Endothelial cell of umbilical vein (primary cell): Measurements from ENCODE around the gene BCL6B. TPM values are rescaled to one million over a fixed set of nuclear protein-coding genes. Genes with fewer than 3 reads are reported as not detected.
"Not testable (repeated sequence)": the region's sequence is repeated elsewhere in the genome, so short reads cannot be mapped to it uniquely, and the experiment has no call there.

Experiments used
- BruUV-seq: library from RNA; stranded (reverse); fragments of 400-500 nt; replicated peaks from 2 replicates; lab custom pipeline; 2021; lab: Mats Ljungman, UMichigan
- CTCF ChIA-PET: fragments of 300-600, 350-600 bp; sonication (Branson Sonifier 250); formaldehyde crosslinking; loops from one replicate; lab custom pipeline; 2021; ENCODE audit warnings: antibody characterized with exemption, inconsistent platforms; lab: Charles Lee
- POLR2A ChIA-PET: fragments of 300-600, 350-600 bp; sonication (Branson Sonifier 250); formaldehyde crosslinking; loops from one replicate; lab custom pipeline; 2021; ENCODE audit warnings: antibody characterized with exemption, inconsistent platforms; lab: Charles Lee
- DNase-seq: peaks from one replicate; pipeline ENCODE4 v3.0.0-alpha.2; 2011; ENCODE audit warnings: low read depth, low spot score
- FAIRE-seq: peaks from 2 replicates; lab custom pipeline; 2011; peaks lifted over from hg19 to GRCh38; lab: Jason Lieb, UNC
- H2AFZ ChIP-seq: 2 replicates; pipeline ENCODE4 v1.6.0; 2012; ENCODE audit warnings: low read depth, low read length, control low read depth, inconsistent platforms
- H3K27ac ChIP-seq: 2 replicates; pipeline ENCODE4 v1.5.1; 2011; ENCODE audit warnings: low read depth, mild to moderate bottlenecking, control low read depth, low read length, moderate library complexity; ENCODE audit not compliant: insufficient read depth
- H3K27me3 ChIP-seq, 2 experiments: 2 replicates each; pipeline versions ENCODE4 v1.6.0 to v1.6.1; 2011; ENCODE audit warnings: low read length in 2 of 2, mixed read lengths in 1 of 2; ENCODE audit not compliant: control insufficient read depth in 2 of 2, insufficient read depth in 2 of 2
- H3K36me3 ChIP-seq, 2 experiments: 2 replicates in 1 of 2; 3 replicates in 1 of 2; pipeline ENCODE4 v1.5.1; 2011; ENCODE audit warnings: low read length in 2 of 2, mild to moderate bottlenecking in 1 of 2, moderate library complexity in 1 of 2; ENCODE audit not compliant: control insufficient read depth in 2 of 2, insufficient read depth in 2 of 2; ENCODE audit errors: extremely low read depth in 1 of 2
- H3K4me1 ChIP-seq: 3 replicates; pipeline ENCODE4 v1.5.1; 2011; ENCODE audit warnings: mild to moderate bottlenecking, low read length; ENCODE audit not compliant: control insufficient read depth, insufficient read depth; ENCODE audit errors: extremely low read depth
- H3K4me2 ChIP-seq: 2 replicates; pipeline ENCODE4 v1.6.1; 2011; ENCODE audit warnings: low read length, control low read depth, mixed read lengths; ENCODE audit not compliant: insufficient read depth
- H3K4me3 ChIP-seq, 3 experiments: fragments of 200-600 bp in 1 of 3; sonication (generic), shearing (Covaris generic) in 1 of 3; replicated peaks in 1 of 3; 2 replicates each; pipeline ENCODE4 v1.5.1; 2011 to 2016; ENCODE audit warnings: control low read depth in 3 of 3, low read length in 3 of 3, mild to moderate bottlenecking in 2 of 3, inconsistent platforms in 1 of 3, low read depth in 1 of 3, moderate library complexity in 1 of 3; ENCODE audit not compliant: insufficient read depth in 1 of 3
- H3K79me2 ChIP-seq: 2 replicates; pipeline ENCODE4 v1.6.0; 2012; ENCODE audit warnings: low read length, inconsistent platforms; ENCODE audit not compliant: control insufficient read depth, insufficient read depth
- H3K9ac ChIP-seq: replicated peaks from 2 replicates; pipeline ENCODE3; 2011; ENCODE audit warnings: low read length, control low read depth; ENCODE audit not compliant: insufficient read depth; ENCODE audit errors: extremely low read depth
- H3K9me1 ChIP-seq: replicated peaks from 3 replicates; pipeline ENCODE4 v1.6.0; 2011; ENCODE audit warnings: mild to moderate bottlenecking, low read length; ENCODE audit not compliant: control insufficient read depth, insufficient read depth; ENCODE audit errors: extremely low read depth
- H3K9me3 ChIP-seq: replicated peaks from 2 replicates; pipeline ENCODE4 v1.5.1; 2012; ENCODE audit warnings: low read length, inconsistent platforms; ENCODE audit not compliant: control insufficient read depth, insufficient read depth
- H4K20me1 ChIP-seq: replicated peaks from 2 replicates; pipeline ENCODE3; 2011; ENCODE audit warnings: mild to moderate bottlenecking, low read length; ENCODE audit not compliant: control insufficient read depth, insufficient read depth; ENCODE audit errors: extremely low read depth
- FOS ChIP-seq: IDR thresholded peaks from 2 replicates; pipeline ENCODE4 v1.6.1; 2011; ENCODE audit warnings: mild to moderate bottlenecking, low read length, moderate library complexity, borderline replicate concordance; ENCODE audit not compliant: insufficient read depth
- GATA2 ChIP-seq: IDR thresholded peaks from 2 replicates; pipeline ENCODE4 v1.7.0; 2011; ENCODE audit warnings: low read depth, mild to moderate bottlenecking, moderate library complexity, mixed read lengths, low read length; ENCODE audit not compliant: insufficient read length, insufficient read depth
- JUN ChIP-seq: IDR thresholded peaks from 2 replicates; pipeline ENCODE4 v1.6.1; 2011; ENCODE audit warnings: borderline replicate concordance, low read depth; ENCODE audit not compliant: insufficient read length, insufficient read depth
- POLR2A ChIP-seq: IDR thresholded peaks from 2 replicates; pipeline ENCODE4 v1.6.1; 2012; ENCODE audit warnings: low read depth, mild to moderate bottlenecking, control low read depth, low read length
- POLR2AphosphoS5 ChIP-seq: IDR thresholded peaks from 2 replicates; pipeline ENCODE4 v1.6.1; 2012; ENCODE audit warnings: low read depth, mild to moderate bottlenecking, control low read depth, low read length, moderate library complexity; ENCODE audit not compliant: insufficient read depth
- dilution Hi-C: fragments of 300-500 bp; cut with MboI; formaldehyde crosslinking; loops from one replicate; pipeline ENCODE4 v1.15.0; 2019; ENCODE audit warnings: low sequenced_read_pairs; ENCODE audit not compliant: extremely low pct_ligation_motif_present
- intact Hi-C: fragments of 100-400 bp; cut with micrococcal nuclease; formaldehyde crosslinking; loops from one replicate; pipeline ENCODE4 v1.10.0; 2022
- polyA plus RNA-seq, 4 experiments: library from polyadenylated mRNA; depleted of rRNA in 3 of 4; stranded (reverse) in 3 of 4; unstranded in 1 of 4; fragments of >200 nt; gene quantifications; 2 replicates each; pipeline versions ENCODE4 v1.2.1 to v1.2.3, GENCODE V29; 2011 to 2012; ENCODE audit warnings: missing spikeins in 1 of 4
- total RNA-seq: library from RNA; stranded (reverse); gene quantifications from 2 replicates; pipeline ENCODE4 v1.2.3, GENCODE V29; 2021
- TF ChIP-seq, protein P1 (sequence below), 2 donors: IDR thresholded peaks; 1 replicate in 1 of 2; 2 replicates in 1 of 2; pipeline ENCODE4 v1.5.1; 2011; ENCODE audit warnings: low read length in 2 of 2, mild to moderate bottlenecking in 2 of 2, moderate library complexity in 2 of 2, control low read depth in 1 of 2, inconsistent platforms in 1 of 2, low read depth in 1 of 2; ENCODE audit not compliant: insufficient read depth in 1 of 2; ENCODE audit errors: extremely low read depth in 1 of 2
- TF ChIP-seq, protein P2 (sequence below): IDR thresholded peaks from 2 replicates; pipeline ENCODE4 v1.6.1; 2011; ENCODE audit not compliant: insufficient read depth, insufficient read length

BCL6B gene
- total and polyA plus RNA-seq, 2 donors (not counting 3 experiments of a cell fraction or from before 2014, with no cell fraction given) = 93.5 to 160 TPM

DNA sequence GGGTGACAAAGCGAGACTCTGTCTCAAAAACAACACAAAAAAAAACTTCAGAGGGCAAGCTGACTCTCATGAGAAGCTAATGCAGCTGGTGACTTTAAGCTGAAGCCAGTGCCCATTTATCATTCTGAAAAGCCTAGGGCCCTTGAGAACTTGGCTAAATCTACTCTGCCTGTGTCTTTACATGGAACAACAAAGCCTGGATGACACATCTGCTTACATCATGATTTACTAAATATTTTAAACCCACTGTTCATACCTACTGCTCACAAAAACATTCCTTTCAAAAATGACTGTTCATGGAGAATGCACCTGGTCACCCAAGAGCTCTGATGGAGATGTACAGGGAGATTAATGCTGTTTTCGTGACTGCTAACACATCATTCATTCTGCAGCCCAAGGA lies 33.1 kb upstream of the BCL6B start:
- no peak for TF ChIP-seq FOS
- no peak for TF ChIP-seq GATA2
- TF ChIP-seq, protein P1, sequence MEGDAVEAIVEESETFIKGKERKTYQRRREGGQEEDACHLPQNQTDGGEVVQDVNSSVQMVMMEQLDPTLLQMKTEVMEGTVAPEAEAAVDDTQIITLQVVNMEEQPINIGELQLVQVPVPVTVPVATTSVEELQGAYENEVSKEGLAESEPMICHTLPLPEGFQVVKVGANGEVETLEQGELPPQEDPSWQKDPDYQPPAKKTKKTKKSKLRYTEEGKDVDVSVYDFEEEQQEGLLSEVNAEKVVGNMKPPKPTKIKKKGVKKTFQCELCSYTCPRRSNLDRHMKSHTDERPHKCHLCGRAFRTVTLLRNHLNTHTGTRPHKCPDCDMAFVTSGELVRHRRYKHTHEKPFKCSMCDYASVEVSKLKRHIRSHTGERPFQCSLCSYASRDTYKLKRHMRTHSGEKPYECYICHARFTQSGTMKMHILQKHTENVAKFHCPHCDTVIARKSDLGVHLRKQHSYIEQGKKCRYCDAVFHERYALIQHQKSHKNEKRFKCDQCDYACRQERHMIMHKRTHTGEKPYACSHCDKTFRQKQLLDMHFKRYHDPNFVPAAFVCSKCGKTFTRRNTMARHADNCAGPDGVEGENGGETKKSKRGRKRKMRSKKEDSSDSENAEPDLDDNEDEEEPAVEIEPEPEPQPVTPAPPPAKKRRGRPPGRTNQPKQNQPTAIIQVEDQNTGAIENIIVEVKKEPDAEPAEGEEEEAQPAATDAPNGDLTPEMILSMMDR (IDR thresholded peaks at IDR 0.05; ENCODE audit: extremely low read depth in 1 of 2, insufficient read depth in 1 of 2, low read depth in 1 of 2, low read length in 2 of 2) = no peak
- TF ChIP-seq, protein P2, sequence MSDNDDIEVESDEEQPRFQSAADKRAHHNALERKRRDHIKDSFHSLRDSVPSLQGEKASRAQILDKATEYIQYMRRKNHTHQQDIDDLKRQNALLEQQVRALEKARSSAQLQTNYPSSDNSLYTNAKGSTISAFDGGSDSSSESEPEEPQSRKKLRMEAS = no peak
- no peak for TF ChIP-seq POLR2A
- no peak for TF ChIP-seq JUN
- TF ChIP-seq POLR2AphosphoS5 = no peak
- Histone ChIP-seq H3K36me3 (no peaks in the 10 kb centered on the region), H3K9me1 (no peaks in the 10 kb centered on the region), H4K20me1 (no peaks in the 10 kb centered on the region), H3K79me2 (no peaks in the 10 kb centered on the region), H3K4me1 (no peaks in the 10 kb centered on the region), H3K27me3 (no peaks in the 10 kb centered on the region), H3K9me3 (no peaks in the 10 kb centered on the region), H3K4me3 (no peak overlapping the region), H2AFZ (no peak overlapping the region), H3K4me2 (no peak overlapping the region), H3K27ac (no peak overlapping the region), H3K9ac (no peak overlapping the region)
- POLR2A ChIA-PET = no interaction called here
- DNase-seq (no peak), FAIRE-seq (no peak)
- CTCF ChIA-PET = interaction anchor here (0.6 to 1.4 kb wide), 3 partner anchors 15 to 1307 kb away, joined by 3 to 5 read pairs (median 3); no protein-coding TSS in a partner anchor
- dilution Hi-C loops (no loop called here), intact Hi-C loops (no loop called here)
- no TSS peak for BruUV-seq

DNA sequence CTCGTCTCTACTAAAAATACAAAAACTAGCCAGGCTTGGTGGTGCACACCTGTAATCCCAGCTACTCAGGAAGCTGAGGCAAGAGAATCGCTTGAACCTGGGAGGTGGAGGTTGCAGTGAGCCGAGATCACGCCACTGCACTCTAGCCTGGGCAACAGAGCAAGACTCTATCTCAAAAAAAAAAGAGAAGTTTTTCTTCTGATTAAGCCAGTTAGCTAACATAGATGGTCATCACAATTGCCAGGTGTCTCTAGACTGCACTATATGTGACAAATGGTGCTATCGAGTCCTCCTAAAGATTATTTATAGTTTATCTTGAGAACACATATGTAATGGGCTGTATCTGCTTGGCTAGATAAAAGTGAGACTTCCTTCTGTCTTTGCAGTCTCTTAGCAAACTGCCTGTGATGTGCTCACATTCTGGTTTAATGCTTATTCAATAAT lies 29.2 kb upstream of the BCL6B start:
- CTCF ChIA-PET = interaction anchor here (1.1 to 1.6 kb wide), 3 partner anchors 10 to 151 kb away, joined by 3 to 4 read pairs (median 3); no protein-coding TSS in a partner anchor
- POLR2A ChIA-PET, H3K4me1 ChIP-seq, H3K4me3 ChIP-seq, DNase-seq, H3K9me3 ChIP-seq, dilution Hi-C loops, FAIRE-seq, H2AFZ ChIP-seq, H3K79me2 ChIP-seq, H3K9me1 ChIP-seq, H4K20me1 ChIP-seq, intact Hi-C loops, H3K9ac ChIP-seq, H3K27ac ChIP-seq, H3K36me3 ChIP-seq, BruUV-seq, H3K27me3 ChIP-seq, H3K4me2 ChIP-seq: not testable (repeated sequence)
